MM.1S (cell line): ENCODE data around the gene PPM1B.

Source experiments
- DNase-seq: peaks from one replicate; pipeline ENCODE4 v3.0.0-alpha.2; 2015
- H2AFZ ChIP-seq: fragments of 300-600 bp; sonication (generic); 2 replicates; pipeline ENCODE4 v1.6.0; 2016; ENCODE audit warnings: antibody characterized with exemption, low read length
- H3F3A ChIP-seq: fragments of 300-600 bp; sonication (generic); 2 replicates; pipeline ENCODE4 v1.6.1; 2016; ENCODE audit warnings: mild to moderate bottlenecking, antibody characterized with exemption, low read length, moderate library complexity, mixed read lengths; ENCODE audit not compliant: insufficient read depth
- H3K27ac ChIP-seq: fragments of 300-600 bp; sonication (generic); 2 replicates; pipeline ENCODE4 v1.5.1; 2016; ENCODE audit warnings: mild to moderate bottlenecking, low read length
- H3K27me3 ChIP-seq: fragments of 300-600 bp; sonication (generic); replicated peaks from 2 replicates; pipeline ENCODE4 v1.6.0; 2016; ENCODE audit warnings: low read length; ENCODE audit not compliant: insufficient read depth
- H3K36me3 ChIP-seq: fragments of 300-600 bp; sonication (generic); replicated peaks from 2 replicates; pipeline ENCODE4 v1.6.1; 2016; ENCODE audit warnings: mild to moderate bottlenecking, low read length, mixed read lengths; ENCODE audit not compliant: insufficient read depth
- H3K4me1 ChIP-seq: fragments of 300-600 bp; sonication (generic); 2 replicates; pipeline ENCODE4 v1.6.1; 2016; ENCODE audit warnings: low read length, mixed read lengths
- H3K4me2 ChIP-seq: fragments of 300-600 bp; sonication (generic); 2 replicates; pipeline ENCODE4 v1.6.0; 2016; ENCODE audit warnings: low read depth, low read length
- H3K4me3 ChIP-seq: fragments of 300-600 bp; sonication (generic); 2 replicates; pipeline ENCODE4 v1.5.1; 2016; ENCODE audit warnings: low read length, mixed read lengths
- H3K79me2 ChIP-seq: fragments of 300-600 bp; sonication (generic); 2 replicates; pipeline ENCODE4 v1.6.1; 2016; ENCODE audit warnings: mixed run types, low read length, mixed read lengths
- H3K9ac ChIP-seq: fragments of 300-600 bp; sonication (generic); 2 replicates; pipeline ENCODE4 v1.6.1; 2016; ENCODE audit warnings: low read length, mixed read lengths
- H3K9me2 ChIP-seq: fragments of 300-600 bp; sonication (generic); replicated peaks from 2 replicates; pipeline ENCODE4 v1.6.1; 2016; ENCODE audit warnings: mild to moderate bottlenecking, low read length, mixed read lengths; ENCODE audit not compliant: insufficient read depth
- H3K9me3 ChIP-seq: fragments of 300-600 bp; sonication (generic); replicated peaks from 2 replicates; pipeline ENCODE4 v1.6.1; 2016; ENCODE audit warnings: mild to moderate bottlenecking, low read length, mixed read lengths; ENCODE audit not compliant: insufficient read depth
- H4K20me1 ChIP-seq: fragments of 300-600 bp; sonication (generic); 2 replicates; pipeline ENCODE4 v1.6.1; 2016; ENCODE audit warnings: mild to moderate bottlenecking, low read length, moderate library complexity, mixed read lengths; ENCODE audit not compliant: insufficient read depth
- CTCF ChIP-seq: fragments of 300-600 bp; sonication (generic); IDR thresholded peaks from 2 replicates; pipeline ENCODE4 v1.5.1; 2016; ENCODE audit warnings: antibody characterized with exemption, low read length, mixed read lengths
- EZH2 ChIP-seq: fragments of 300-600 bp; sonication (generic); optimal IDR thresholded peaks from 2 replicates; pipeline ENCODE3; 2017; ENCODE audit warnings: low read depth, mild to moderate bottlenecking, antibody characterized with exemption, low read length, mixed read lengths
- EZH2phosphoT487 ChIP-seq: fragments of 300-600 bp; sonication (generic); IDR thresholded peaks from 2 replicates; pipeline ENCODE4 v1.6.1; 2018; ENCODE audit warnings: antibody characterized with exemption, low read length

Gene PPM1B

GRCh38 chr2:44275927-44276303 lies 107.2 kb downstream of the PPM1B start:
- Histone ChIP-seq H3K9me2 (no peaks in the 10 kb centered on the region), H3K36me3 (no peaks in the 10 kb centered on the region), H3K9ac (no peak overlapping the region), H3K27me3 (no peaks in the 10 kb centered on the region), H3K27ac (no peak overlapping the region), H3F3A (no peaks in the 10 kb centered on the region), H3K4me2 (no peak overlapping the region), H3K9me3 (no peaks in the 10 kb centered on the region), H3K4me1 (no peaks in the 10 kb centered on the region), H3K4me3 (no peak overlapping the region), H2AFZ (no peak overlapping the region), H3K79me2 (no peaks in the 10 kb centered on the region), H4K20me1 (no peaks in the 10 kb centered on the region)
- no peak for TF ChIP-seq EZH2
- TF ChIP-seq CTCF = no peak
- no peak for TF ChIP-seq EZH2phosphoT487
- DNase-seq = no peak

- H3K27ac ChIP-seq = no peak overlapping the region
- no peaks in the 10 kb centered on the region for H3K9me3 ChIP-seq
- no peak overlapping the region for H3K4me3 ChIP-seq
- no peaks in the 10 kb centered on the region for H3K9me2 ChIP-seq
- no peak overlapping the region for H3K4me2 ChIP-seq
- TF ChIP-seq CTCF = no peak
- TF ChIP-seq EZH2phosphoT487 = no peak
- TF ChIP-seq EZH2 = no peak
- no peak for DNase-seq
- H3F3A ChIP-seq = no peaks in the 10 kb centered on the region
- H3K79me2 ChIP-seq = no peaks in the 10 kb centered on the region
- H3K36me3 ChIP-seq = no peaks in the 10 kb centered on the region
- H3K4me1 ChIP-seq = no peaks in the 10 kb centered on the region
- H4K20me1 ChIP-seq = no peaks in the 10 kb centered on the region
- no peaks in the 10 kb centered on the region for H3K27me3 ChIP-seq
- no peak overlapping the region for H2AFZ ChIP-seq
- H3K9ac ChIP-seq = no peak overlapping the region
Measured at GRCh38 chr2:44277541-44277940, 108.9 kb downstream of the PPM1B start.

- Histone ChIP-seq H3K9ac (no peak overlapping the region), H3K79me2 (no peaks in the 10 kb centered on the region), H3K9me2 (no peaks in the 10 kb centered on the region), H3K27ac (no peak overlapping the region), H3K27me3 (no peaks in the 10 kb centered on the region), H3K9me3 (no peaks in the 10 kb centered on the region), H3K36me3 (no peaks in the 10 kb centered on the region), H3K4me1 (no peaks in the 10 kb centered on the region), H4K20me1 (no peaks in the 10 kb centered on the region), H3K4me3 (no peak overlapping the region), H2AFZ (no peak overlapping the region), H3F3A (no peaks in the 10 kb centered on the region), H3K4me2 (no peak overlapping the region)
- no peak for DNase-seq
- TF ChIP-seq EZH2 (no peak), EZH2phosphoT487 (no peak), CTCF (no peak)
Measured at GRCh38 chr2:44280869-44281268, 112.2 kb downstream of the PPM1B start.
